HG02588 (cell line): ENCODE measurements around the gene MZB1.

Experiments
- ATAC-seq: cut with Tn5 transposase; IDR thresholded peaks from one replicate; pipeline ENCODE4 v1.9.1; 2021; ENCODE audit warnings: mild to moderate bottlenecking, moderate library complexity; ENCODE audit not compliant: unreplicated experiment

MZB1 gene

DNA sequence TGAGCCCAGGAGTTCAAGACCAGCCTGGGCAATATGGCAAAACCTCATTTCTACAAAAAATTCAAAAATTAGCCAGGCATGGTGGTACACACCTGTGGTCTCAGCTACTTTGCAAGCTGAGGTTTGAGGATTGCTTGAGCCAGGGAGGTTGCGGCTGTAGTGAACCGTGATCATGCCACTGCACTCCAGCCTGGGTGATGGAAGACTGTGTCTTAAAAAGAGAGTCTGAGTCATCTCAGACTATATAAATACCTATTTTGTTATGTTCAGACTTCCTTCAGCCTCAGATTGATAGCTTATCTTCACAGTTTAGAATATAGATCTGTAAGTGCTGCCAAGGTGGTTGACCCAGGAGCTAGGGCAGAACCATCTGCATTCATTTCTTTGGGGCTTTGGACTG, 49.7 kb downstream of the MZB1 start:
- ATAC-seq: no peak
